ENCODE data around the gene DISC1.

DNA sequence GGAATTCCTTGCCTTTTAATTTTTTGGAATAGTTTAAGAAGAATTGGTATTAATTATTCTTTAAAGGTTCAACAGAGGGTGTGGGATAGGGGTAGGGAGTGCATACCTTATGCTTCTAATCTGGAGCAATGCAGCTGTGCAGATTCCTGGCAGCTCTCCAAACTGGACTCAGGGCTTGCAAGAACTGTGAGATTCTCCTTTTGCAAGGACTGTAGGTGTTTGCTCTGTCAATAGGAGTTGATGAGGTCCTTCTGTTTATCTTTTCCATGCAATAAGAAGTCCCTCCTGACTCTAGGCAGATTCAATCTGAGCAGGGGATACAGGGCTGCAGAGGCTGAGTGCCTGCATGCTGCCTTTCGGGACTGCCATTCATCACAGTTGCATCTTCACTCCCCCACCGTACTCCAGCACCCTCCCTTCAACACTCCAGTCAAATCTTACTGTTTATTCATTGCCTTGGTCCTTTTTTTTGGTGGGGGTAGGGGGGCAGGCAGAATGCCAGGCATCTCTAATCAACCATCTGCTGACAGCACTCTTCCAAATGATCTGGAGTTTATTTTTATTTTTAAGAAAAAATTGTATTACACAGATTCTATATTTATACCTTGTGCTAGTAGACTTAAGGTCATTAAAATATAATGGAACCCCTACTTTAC, 122.3 kb downstream of the DISC1 start:
- TF ChIP-seq EZH2 (IDR thresholded peaks at IDR 0.05; ENCODE audit: borderline replicate concordance, low read length) (no peak), CTCF (conservative IDR thresholded peaks at IDR 0.05 in 1 of 2, IDR thresholded peaks at IDR 0.05 in 1 of 2; ENCODE audit: extremely low read depth in 1 of 2, insufficient read depth in 1 of 2, low read depth in 1 of 2, low read length in 2 of 2) (no peak)
